ENCODE measurements around the gene RIOK3. TPM values are rescaled to one million over a fixed set of nuclear protein-coding genes. Genes with fewer than 3 reads are reported as not detected.

RIOK3 gene
- total and polyA plus RNA-seq, 10 of the 15 experiments (the other 5 are each of a cell fraction or from before 2014, with no cell fraction given), result 18.0 to 87.5 (median 53.8) TPM

- RAD21 ChIA-PET (ENCODE audit: unreplicated experiment), result no interaction called here
- Histone ChIP-seq H3K4me2 (ENCODE audit: control insufficient read depth, insufficient read depth) (no peak overlapping the region), H3K27me3 (replicated peaks in 1 of 2; ENCODE audit: control insufficient read depth in 2 of 2, insufficient read depth in 2 of 2, low read length in 1 of 2) (no peaks in the 10 kb centered on the region), H2AFZ (ENCODE audit: control insufficient read depth, low read depth, low read length) (no peak overlapping the region), H4K20me1 (ENCODE audit: control insufficient read depth, insufficient read depth) (no peaks in the 10 kb centered on the region), H3K9me3 (replicated peaks; ENCODE audit: control insufficient read depth, insufficient read depth, low read length) (no peaks in the 10 kb centered on the region), H3K36me3 (ENCODE audit: control insufficient read depth in 2 of 2, insufficient read depth in 2 of 2, low read length in 1 of 2) (peaks cover 0 to 2% of the 10 kb centered on the region in 2 experiments; a peak in 1 of 4 replicates), H3K4me3 (no peak overlapping the region), H3K9ac (ENCODE audit: control insufficient read depth, insufficient read depth, low read length) (no peak overlapping the region), H3K27ac (ENCODE audit: control insufficient read depth, insufficient read depth) (no peak overlapping the region), H3K4me1 (ENCODE audit: control insufficient read depth, insufficient read depth, low read length) (peaks cover 10% of the 10 kb centered on the region), H3K79me2 (ENCODE audit: control insufficient read depth, insufficient read depth, low read length) (no peaks in the 10 kb centered on the region)
- intact Hi-C loops (cut with micrococcal nuclease; ENCODE audit: unreplicated experiment) (no loop called here), in situ Hi-C loops (cut with MboI) (no loop called here)
- no TSS peak for BruUV-seq (replicated peaks)
- SMC1A ChIA-PET (ENCODE audit: uncharacterized antibody, unreplicated experiment), result interaction anchor here (1.5 to 1.6 kb wide), 2 partner anchors 13 to 25 kb away, joined by 3 to 5 read pairs; no protein-coding TSS in a partner anchor
- WGBS (ENCODE audit: insufficient coverage, insufficient replicate concordance, low lambda C conversion rate, missing lambda C conversion rate), result 98% methylated on average over 6 of the region's 7 CpGs
- POLR2A ChIA-PET, result interaction anchor here (0.6 to 0.7 kb wide), 3 partner anchors 47 to 412 kb away, joined by 4 to 7 read pairs (median 6); a partner anchor contains a TSS
- no peak for DNase-seq (ENCODE audit: low read depth, low spot score)
- CTCF ChIA-PET, result interaction anchor here (2.6 kb wide), 1 partner anchor 13 kb away, joined by 22 read pairs; no protein-coding TSS in a partner anchor
- FAIRE-seq, result no peak
- TF ChIP-seq NFYB (IDR thresholded peaks at IDR 0.05; ENCODE audit: insufficient read depth, low read depth, low read length), result no peak
- TF ChIP-seq POLR2AphosphoS5 (IDR thresholded peaks at IDR 0.05; ENCODE audit: low read length), result no peak
- TF ChIP-seq IRF4 (IDR thresholded peaks at IDR 0.05; ENCODE audit: low read depth, low read length), result no peak
- TF ChIP-seq SMARCA5 (IDR thresholded peaks at IDR 0.05), result no peak
- ATAC-seq, result no peak
Observed at GRCh38 chr18:23485386-23485785, 32.3 kb downstream of the RIOK3 start.

GRCh38 chr18:23487738-23488570 lies 34.9 kb downstream of the RIOK3 start:
- POLR2A ChIA-PET, result interaction anchor here (0.6 to 2.0 kb wide), 15 partner anchors 9 to 127 kb away, joined by 3 to 12 read pairs (median 4); partner anchors contain the start of genes RIOK3 and RMC1
- H3K79me2 ChIP-seq (ENCODE audit: control insufficient read depth, insufficient read depth, low read length), result no peaks in the 10 kb centered on the region
- RAD21 ChIA-PET (ENCODE audit: unreplicated experiment), result interaction anchor here (0.7 to 2.0 kb wide), 20 partner anchors 8 to 357 kb away, joined by 3 to 22 read pairs (median 4); partner anchors contain the start of gene RIOK3
- peaks cover 10% of the 10 kb centered on the region for H3K4me1 ChIP-seq (ENCODE audit: control insufficient read depth, insufficient read depth, low read length)
- no peaks in the 10 kb centered on the region for H3K9me3 ChIP-seq (replicated peaks; ENCODE audit: control insufficient read depth, insufficient read depth, low read length)
- H3K9ac ChIP-seq (ENCODE audit: control insufficient read depth, insufficient read depth, low read length), result peak overlapping the region; percentile 78
- H3K4me2 ChIP-seq (ENCODE audit: control insufficient read depth, insufficient read depth), result peak overlapping the region; percentile 85
- H3K27ac ChIP-seq (ENCODE audit: control insufficient read depth, insufficient read depth), result peak overlapping the region; percentile 93
- SMC1A ChIA-PET (ENCODE audit: uncharacterized antibody, unreplicated experiment), result interaction anchor here (0.9 to 3.3 kb wide), 19 partner anchors 8 to 98 kb away, joined by 3 to 28 read pairs (median 7); partner anchors contain the start of genes RIOK3 and RMC1
- in situ Hi-C loops (cut with MboI) (no loop called here), intact Hi-C loops (cut with micrococcal nuclease; ENCODE audit: unreplicated experiment) (no loop called here)
- ATAC-seq, result peak; percentile 92
- H4K20me1 ChIP-seq (ENCODE audit: control insufficient read depth, insufficient read depth), result no peaks in the 10 kb centered on the region
- BruUV-seq (replicated peaks), result TSS peak; percentile 94
- CTCF ChIA-PET, result interaction anchor here (0.6 to 5.6 kb wide), 21 partner anchors 9 to 1235 kb away, joined by 3 to 72 read pairs (median 4); partner anchors contain the start of gene RIOK3
- 1% methylated on average over 14 of the region's 14 CpGs for WGBS (ENCODE audit: insufficient coverage, insufficient replicate concordance, low lambda C conversion rate, missing lambda C conversion rate)
- FAIRE-seq, result peak; percentile 96
- peak overlapping the region; percentile 76 for H2AFZ ChIP-seq (ENCODE audit: control insufficient read depth, low read depth, low read length)
- peak; percentile 62 for DNase-seq (ENCODE audit: low read depth, low spot score)
- H3K4me3 ChIP-seq, result peak overlapping the region; percentile 70
- no peaks in the 10 kb centered on the region for H3K36me3 ChIP-seq (ENCODE audit: control insufficient read depth in 2 of 2, insufficient read depth in 2 of 2, low read length in 1 of 2)
- H3K27me3 ChIP-seq (replicated peaks in 1 of 2; ENCODE audit: control insufficient read depth in 2 of 2, insufficient read depth in 2 of 2, low read length in 1 of 2), result no peaks in the 10 kb centered on the region
- no peak for TF ChIP-seq TBL1XR1 (IDR thresholded peaks at IDR 0.05; ENCODE audit: low read depth, low read length)
- TF ChIP-seq ZNF217 (IDR thresholded peaks at IDR 0.05), result no peak; the same call in 1 of the 2 replicates
- no peak for TF ChIP-seq TAF1 (IDR thresholded peaks at IDR 0.05; ENCODE audit: borderline replicate concordance, low read depth, low read length)
- TF ChIP-seq SMARCA5 (IDR thresholded peaks at IDR 0.05), result no peak
- no peak for TF ChIP-seq FOXK2 (IDR thresholded peaks at IDR 0.05)
- no peak for TF ChIP-seq IRF3 (IDR thresholded peaks at IDR 0.05)
- peak; percentile 10; the same call in 1 of the 2 replicates for TF ChIP-seq IKZF1 (conservative IDR thresholded peaks at IDR 0.05)
- no peak for TF ChIP-seq RAD51 (IDR thresholded peaks at IDR 0.05)
- no peak for TF ChIP-seq ZNF274 (IDR thresholded peaks at IDR 0.05; ENCODE audit: insufficient read depth, insufficient read length)
- TF ChIP-seq DPF2 (IDR thresholded peaks at IDR 0.05), result no peak; the same call in 1 of the 2 replicates
- TF ChIP-seq HDGF (IDR thresholded peaks at IDR 0.05), result peak; percentile 37; the same call in 1 of the 2 replicates
- TF ChIP-seq GATAD2B (conservative IDR thresholded peaks at IDR 0.05; ENCODE audit: low read depth), result no peak

Data from GM12878 (cell line).